Endothelial cell of umbilical vein (primary cell): Measurements from ENCODE around the gene UNC119.

Source experiments
- CTCF ChIP-seq, 2 donors: IDR thresholded peaks; 1 replicate in 1 of 2; 2 replicates in 1 of 2; pipeline ENCODE4 v1.5.1; 2011; ENCODE audit warnings: low read length in 2 of 2, mild to moderate bottlenecking in 2 of 2, moderate library complexity in 2 of 2, control low read depth in 1 of 2, inconsistent platforms in 1 of 2, low read depth in 1 of 2; ENCODE audit not compliant: insufficient read depth in 1 of 2; ENCODE audit errors: extremely low read depth in 1 of 2
- GATA2 ChIP-seq: IDR thresholded peaks from 2 replicates; pipeline ENCODE4 v1.7.0; 2011; ENCODE audit warnings: low read depth, mild to moderate bottlenecking, moderate library complexity, mixed read lengths, low read length; ENCODE audit not compliant: insufficient read length, insufficient read depth
- MAX ChIP-seq: IDR thresholded peaks from 2 replicates; pipeline ENCODE4 v1.6.1; 2011; ENCODE audit not compliant: insufficient read depth, insufficient read length
- POLR2A ChIP-seq: IDR thresholded peaks from 2 replicates; pipeline ENCODE4 v1.6.1; 2012; ENCODE audit warnings: low read depth, mild to moderate bottlenecking, control low read depth, low read length

GRCh38 chr17:28518132-28518531 lies 34.3 kb downstream of the UNC119 start:
- TF ChIP-seq CTCF (IDR thresholded peaks at IDR 0.05; ENCODE audit: extremely low read depth in 1 of 2, insufficient read depth in 1 of 2, low read depth in 1 of 2, low read length in 2 of 2) (no peak), MAX (no peak), GATA2 (no peak), POLR2A (no peak)
